A549 (cell line): ENCODE results near the gene IKZF5. TPM values are rescaled to one million over a fixed set of nuclear protein-coding genes. Genes with fewer than 3 reads are reported as not detected.

Experiments used
- ATAC-seq, 2 experiments: fragments of 200-7000 bp in 1 of 2; fragments of >200 bp in 1 of 2; cut with Nextera tagmentation in 1 of 2; cut with Tn5 transposase in 1 of 2; 3 replicates each; pipeline versions ENCODE4 v1.8.0 to v1.9.1; 2018 to 2020; ENCODE audit warnings: mild to moderate bottlenecking in 1 of 2, moderate library complexity in 1 of 2
- CTCF ChIA-PET: fragments of 300-600 bp; sonication (Branson Sonifier 250); formaldehyde crosslinking; extraction: SDS; loops from one replicate; lab custom pipeline; 2021; ENCODE audit warnings: antibody characterized with exemption, inconsistent platforms; lab: Yijun Ruan, JAX
- POLR2A ChIA-PET: fragments of 350-600 bp; formaldehyde crosslinking; extraction: SDS; loops from one replicate; lab custom pipeline; 2021; ENCODE audit warnings: antibody characterized with exemption, inconsistent platforms; lab: Yijun Ruan, JAX
- DNase-seq, 2 experiments: peaks; one replicate each; pipeline versions ENCODE4 v3.0.0 to v3.0.0-alpha.2; 2011 to 2016; ENCODE audit warnings: low read depth in 1 of 2, low spot score in 1 of 2
- FAIRE-seq: peaks from 2 replicates; lab custom pipeline; 2011; peaks lifted over from hg19 to GRCh38; lab: Jason Lieb, UNC
- H3K27ac ChIP-seq, 2 experiments: fragments of >200 bp; sonication (Bioruptor Twin); formaldehyde crosslinking; 3 replicates each; pipeline ENCODE4 v1.5.1; 2016 to 2017
- H3K4me1 ChIP-seq: fragments of >200 bp; sonication (Bioruptor Twin); formaldehyde crosslinking; 3 replicates; pipeline ENCODE4 v1.6.1; 2016
- H3K4me2 ChIP-seq: fragments of >200 bp; sonication (Bioruptor Twin); formaldehyde crosslinking; 3 replicates; pipeline ENCODE4 v1.6.1; 2016
- H3K4me3 ChIP-seq: fragments of >200 bp; sonication (Bioruptor Twin); formaldehyde crosslinking; 3 replicates; pipeline ENCODE4 v1.5.1; 2016
- H3K9me3 ChIP-seq: fragments of >200 bp; sonication (Bioruptor Twin); formaldehyde crosslinking; 3 replicates; pipeline ENCODE4 v1.6.1; 2016
- CEBPB ChIP-seq, 2 experiments: fragments of >200 bp in 1 of 2; sonication (Bioruptor Twin) in 1 of 2; formaldehyde crosslinking in 1 of 2; IDR thresholded peaks; 2 replicates each; pipeline ENCODE4 v1.6.1; 2012 to 2016
- EHF ChIP-seq: fragments of 250-450 bp; sonication (Bioruptor Pico); IDR thresholded peaks from 2 replicates; pipeline ENCODE4 v1.5.0; 2020; ENCODE audit warnings: mild to moderate bottlenecking
- EHMT2 ChIP-seq: fragments of 200-600 bp; sonication (generic); IDR thresholded peaks from 2 replicates; pipeline ENCODE4 v1.6.1; 2016; ENCODE audit warnings: antibody characterized with exemption, low read depth, mild to moderate bottlenecking, moderate library complexity
- HDAC2 ChIP-seq: fragments of 200-600 bp; sonication (generic); IDR thresholded peaks from 2 replicates; pipeline ENCODE4 v1.6.1; 2016
- HOXA7 ChIP-seq: fragments of 250-450 bp; sonication (Bioruptor Pico); IDR thresholded peaks from 2 replicates; pipeline ENCODE4 v1.5.0; 2020; ENCODE audit warnings: mild to moderate bottlenecking, moderate library complexity
- KDM1A ChIP-seq: fragments of 200-600 bp; sonication (generic); IDR thresholded peaks from 2 replicates; pipeline ENCODE4 v1.6.1; 2016; ENCODE audit warnings: low read depth, mild to moderate bottlenecking
- MAZ ChIP-seq: fragments of 150-350 bp; IDR thresholded peaks from 2 replicates; pipeline ENCODE4 v1.6.1; 2014; ENCODE audit warnings: antibody characterized with exemption, low read depth, low read length, borderline replicate concordance
- NFE2L2 ChIP-seq: fragments of 150-350 bp; conservative IDR thresholded peaks from 2 replicates; pipeline ENCODE4 v1.6.1; 2014; ENCODE audit warnings: low read length
- PHF8 ChIP-seq: fragments of 200-600 bp; sonication (generic); IDR thresholded peaks from 2 replicates; pipeline ENCODE4 v1.6.1; 2016; ENCODE audit warnings: low read depth, mild to moderate bottlenecking, antibody characterized with exemption, moderate library complexity, borderline replicate concordance
- RARB ChIP-seq: fragments of 250-450 bp; sonication (Bioruptor Pico); IDR thresholded peaks from 2 replicates; pipeline ENCODE4 v1.8.0; 2021; ENCODE audit warnings: mild to moderate bottlenecking, moderate library complexity
- RCOR1 ChIP-seq: fragments of 150-350 bp; IDR thresholded peaks from 2 replicates; pipeline ENCODE4 v1.6.1; 2014; ENCODE audit warnings: antibody characterized with exemption, low read length, low read depth
- RFX5 ChIP-seq: fragments of 450-650 bp; IDR thresholded peaks from 2 replicates; pipeline ENCODE4 v1.7.1; 2014; ENCODE audit warnings: antibody characterized with exemption, mild to moderate bottlenecking, moderate library complexity
- SREBF2 ChIP-seq: fragments of 450-650 bp; IDR thresholded peaks from 2 replicates; pipeline ENCODE4 v1.6.1; 2014; ENCODE audit warnings: mild to moderate bottlenecking, moderate library complexity
- TFCP2L1 ChIP-seq: fragments of 250-450 bp; sonication (Bioruptor Pico); IDR thresholded peaks from 2 replicates; pipeline ENCODE4 v1.5.0; 2021; ENCODE audit warnings: mild to moderate bottlenecking
- ZC3H11A ChIP-seq: fragments of 450-650 bp; IDR thresholded peaks from 2 replicates; pipeline ENCODE4 v1.6.1; 2014; ENCODE audit warnings: antibody characterized with exemption, mild to moderate bottlenecking
- ZFP36 ChIP-seq: fragments of 450-650 bp; IDR thresholded peaks from 2 replicates; pipeline ENCODE4 v1.6.1; 2014; ENCODE audit warnings: borderline replicate concordance; ENCODE audit not compliant: partially characterized antibody
- WGBS: methylation state at CpG from one replicate; pipeline ENCODE4 v1.1.6; 2017; ENCODE audit errors: missing lambda C conversion rate; 5-methylcytosine and 5-hydroxymethylcytosine counted together
- polyA plus RNA-seq, 4 experiments: library from polyadenylated mRNA; depleted of rRNA in 3 of 4; stranded (reverse); fragments of >200 nt; fragmentation: RNase III in 1 of 4; extraction: RNeasy Plus Mini Kit Qiagen cat#74134 plus additional on column Dnase treatment in 1 of 4; gene quantifications; 2 replicates in 3 of 4; 3 replicates in 1 of 4; pipeline ENCODE4 v1.2.3, GENCODE V29; 2011 to 2017
- TF ChIP-seq, protein P1 (sequence below): IDR thresholded peaks from 2 replicates; pipeline ENCODE4 v1.6.1; 2012
- TF ChIP-seq, protein P2 (sequence below): fragments of 450-650 bp; IDR thresholded peaks from 2 replicates; pipeline ENCODE4 v1.6.1; 2014; ENCODE audit warnings: antibody characterized with exemption
- TF ChIP-seq, protein P3 (sequence below): fragments of >200 bp; sonication (Bioruptor Twin); formaldehyde crosslinking; IDR thresholded peaks from 3 replicates; pipeline ENCODE4 v1.6.1; 2016

Gene IKZF5
- polyA plus RNA-seq, 2 of the 4 experiments (the other 2 are of a cell fraction), result 5.0 to 10.2 TPM

DNA sequence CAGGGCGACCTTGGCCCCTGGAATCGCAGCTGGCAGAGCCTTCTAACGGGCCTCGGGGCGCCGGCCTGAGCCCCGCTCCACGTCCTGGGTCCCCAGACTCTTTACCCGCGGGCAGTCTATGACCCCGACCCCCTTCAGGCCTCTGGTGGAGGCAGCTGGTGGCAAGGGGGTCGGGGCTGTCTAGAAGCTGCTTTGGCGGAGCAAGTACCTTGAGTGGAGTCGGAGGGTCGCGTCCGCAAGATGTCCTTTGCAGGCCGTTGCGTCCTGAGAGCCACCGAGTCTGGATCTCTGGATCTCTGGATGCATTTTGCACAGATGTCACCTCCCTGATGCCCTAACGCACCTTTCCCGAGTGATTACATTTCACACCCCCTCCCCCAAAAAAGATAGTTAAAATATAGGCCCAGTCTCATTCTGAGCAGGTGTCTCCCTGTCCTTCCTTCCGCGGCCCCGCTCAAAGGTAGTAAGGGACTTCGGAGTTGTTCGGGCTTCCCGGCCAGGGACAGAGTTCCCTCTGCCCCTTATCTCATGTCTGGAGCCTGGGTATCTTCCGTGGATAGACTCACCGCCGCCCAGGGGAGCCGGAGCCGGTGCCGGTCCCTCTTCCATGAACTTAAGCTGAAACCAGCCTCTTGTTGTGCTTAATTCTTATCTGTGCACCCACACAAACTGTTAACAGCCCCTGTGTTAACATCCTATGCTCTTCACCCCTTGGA, 668 bp upstream of the IKZF5 start:
- H3K4me2 ChIP-seq, result peak overlapping the region; percentile 77
- peak; percentile 36 to 46 for ATAC-seq
- H3K9me3 ChIP-seq, result no peaks in the 10 kb centered on the region
- WGBS, result 4% methylated on average over 17 of the region's 34 CpGs
- H3K4me1 ChIP-seq, result peaks cover 9% of the 10 kb centered on the region; the same call in 2 of the 3 replicates
- peak in 1 of 2 experiments; percentile 27 for DNase-seq
- ChIA-PET CTCF (no interaction called here), POLR2A (interaction anchor here (2.5 kb wide), 1 partner anchor 29 kb away, joined by 27 read pairs; the partner anchor contains the start of gene PSTK)
- H3K4me3 ChIP-seq, result peak overlapping the region; percentile 85
- no peak for FAIRE-seq
- TF ChIP-seq PHF8 (peak; percentile 59; the same call in 1 of the 2 replicates), RARB (CRISPR knock-in tag) (no peak)
- H3K27ac ChIP-seq, result peak overlapping the region; percentile 74 to 91

DNA sequence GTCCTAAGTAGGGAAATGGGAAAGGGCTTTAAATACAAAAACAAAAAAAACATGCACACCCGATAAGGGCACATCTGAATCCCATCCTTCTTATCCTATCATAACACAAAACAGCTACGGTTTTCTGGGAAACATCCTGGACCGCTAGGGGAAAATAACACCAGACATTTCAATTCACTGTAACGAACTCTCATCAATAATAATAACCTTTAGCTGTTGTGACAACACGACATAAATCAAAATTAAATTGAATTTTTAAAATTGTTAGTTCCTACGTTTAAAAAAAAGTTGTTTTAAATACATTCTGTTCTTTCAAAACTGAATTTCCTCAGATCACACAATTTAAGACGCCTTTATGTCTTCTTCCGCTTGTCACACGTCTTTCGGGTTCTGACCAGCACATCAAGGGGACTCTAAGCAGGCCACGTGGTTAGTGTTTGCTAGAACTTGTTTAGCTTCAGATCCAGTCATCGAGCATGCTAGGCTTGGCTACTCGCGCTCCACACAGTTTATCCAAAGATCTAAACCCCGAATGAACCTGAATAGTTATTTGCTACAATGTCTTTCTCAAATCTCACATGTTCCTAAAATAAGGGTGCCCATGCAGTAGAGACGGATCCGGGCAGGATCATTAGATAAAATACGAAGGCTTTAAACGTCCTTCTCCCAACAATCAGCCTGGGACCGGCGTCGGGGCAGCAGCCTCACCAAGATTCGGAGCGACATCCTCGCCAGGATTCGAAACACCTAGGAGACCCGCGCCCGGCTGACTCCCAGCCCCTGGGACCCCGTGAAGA, 839 bp downstream of the IKZF5 start:
- Histone ChIP-seq H3K4me2 (peak overlapping the region; percentile 90), H3K9me3 (no peaks in the 10 kb centered on the region), H3K4me1 (peaks cover 9% of the 10 kb centered on the region; the same call in 2 of the 3 replicates), H3K27ac (peak overlapping the region; percentile 84 to 93), H3K4me3 (peak overlapping the region; percentile 85)
- TF ChIP-seq, protein P1, sequence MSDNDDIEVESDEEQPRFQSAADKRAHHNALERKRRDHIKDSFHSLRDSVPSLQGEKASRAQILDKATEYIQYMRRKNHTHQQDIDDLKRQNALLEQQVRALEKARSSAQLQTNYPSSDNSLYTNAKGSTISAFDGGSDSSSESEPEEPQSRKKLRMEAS, result peak; percentile 77
- TF ChIP-seq, protein P2, sequence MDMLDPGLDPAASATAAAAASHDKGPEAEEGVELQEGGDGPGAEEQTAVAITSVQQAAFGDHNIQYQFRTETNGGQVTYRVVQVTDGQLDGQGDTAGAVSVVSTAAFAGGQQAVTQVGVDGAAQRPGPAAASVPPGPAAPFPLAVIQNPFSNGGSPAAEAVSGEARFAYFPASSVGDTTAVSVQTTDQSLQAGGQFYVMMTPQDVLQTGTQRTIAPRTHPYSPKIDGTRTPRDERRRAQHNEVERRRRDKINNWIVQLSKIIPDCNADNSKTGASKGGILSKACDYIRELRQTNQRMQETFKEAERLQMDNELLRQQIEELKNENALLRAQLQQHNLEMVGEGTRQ, result peak; percentile 40; the same call in 1 of the 2 replicates
- no peak for TF ChIP-seq EHF (CRISPR knock-in tag)
- ATAC-seq (peak; percentile 55 to 63; a peak in 4 of 6 replicates), DNase-seq (peak; percentile 62 to 72), FAIRE-seq (no peak)
- 6% methylated on average over 18 of the region's 30 CpGs for WGBS
- POLR2A ChIA-PET, result interaction anchor here (0.6 to 2.5 kb wide), 4 partner anchors 22 to 128 kb away, joined by 3 to 27 read pairs (median 4); partner anchors contain the start of genes FAM24B and PSTK
- CTCF ChIA-PET, result interaction anchor here (1.4 to 1.6 kb wide), 4 partner anchors 11 to 26 kb away, joined by 3 to 5 read pairs (median 5); no protein-coding TSS in a partner anchor

DNA sequence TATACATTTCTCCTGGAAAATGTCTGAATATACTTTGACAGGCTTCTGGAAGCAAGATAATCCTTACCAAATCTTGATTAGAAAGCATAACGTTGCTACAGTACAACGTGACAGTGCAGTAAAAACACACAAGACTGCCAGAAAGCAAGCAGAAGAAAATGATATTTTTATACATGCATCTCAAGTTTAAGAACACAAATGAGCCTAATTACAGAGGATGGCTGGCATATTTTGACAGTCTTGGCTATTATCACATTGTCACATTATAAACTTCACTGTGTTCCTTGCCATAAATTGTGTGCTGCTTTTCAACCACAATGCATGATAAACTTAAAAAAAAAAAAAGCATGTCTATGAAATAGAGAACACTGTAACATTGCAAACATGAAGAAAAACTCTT, 4.3 kb downstream of the IKZF5 start:
- POLR2A ChIA-PET, result no interaction called here
- no peak for ATAC-seq
- H3K27ac ChIP-seq, result no peak overlapping the region
- TF ChIP-seq NFE2L2 (no peak), TFCP2L1 (CRISPR knock-in tag) (no peak), SREBF2 (no peak), EHMT2 (no peak), ZFP36 (no peak), RCOR1 (no peak), KDM1A (no peak), RARB (CRISPR knock-in tag) (no peak), ZC3H11A (no peak), HOXA7 (no peak), RFX5 (no peak), MAZ (no peak), CEBPB (IDR thresholded peaks at IDR 0.05) (no peak), HDAC2 (no peak)
- TF ChIP-seq, protein P3, sequence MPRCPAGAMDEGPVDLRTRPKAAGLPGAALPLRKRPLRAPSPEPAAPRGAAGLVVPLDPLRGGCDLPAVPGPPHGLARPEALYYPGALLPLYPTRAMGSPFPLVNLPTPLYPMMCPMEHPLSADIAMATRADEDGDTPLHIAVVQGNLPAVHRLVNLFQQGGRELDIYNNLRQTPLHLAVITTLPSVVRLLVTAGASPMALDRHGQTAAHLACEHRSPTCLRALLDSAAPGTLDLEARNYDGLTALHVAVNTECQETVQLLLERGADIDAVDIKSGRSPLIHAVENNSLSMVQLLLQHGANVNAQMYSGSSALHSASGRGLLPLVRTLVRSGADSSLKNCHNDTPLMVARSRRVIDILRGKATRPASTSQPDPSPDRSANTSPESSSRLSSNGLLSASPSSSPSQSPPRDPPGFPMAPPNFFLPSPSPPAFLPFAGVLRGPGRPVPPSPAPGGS, result no peak
- TF ChIP-seq, all 56 proteins: peak for 0
- no peak overlapping the region for H3K4me2 ChIP-seq
- FAIRE-seq (no peak), DNase-seq (no peak)
- no peak overlapping the region for H3K4me3 ChIP-seq
- peaks cover 12% of the 10 kb centered on the region; the same call in 2 of the 3 replicates for H3K4me1 ChIP-seq
- 75% methylated on average over 2 of the region's 2 CpGs for WGBS
- CTCF ChIA-PET, result interaction anchor here (0.5 kb wide), 1 partner anchor 365 kb away, joined by 4 read pairs; no protein-coding TSS in a partner anchor
- H3K9me3 ChIP-seq, result no peaks in the 10 kb centered on the region
